A673 (cell line): Measurements from ENCODE around the gene STOX2. TPM values are rescaled to one million over a fixed set of nuclear protein-coding genes. Genes with fewer than 3 reads are reported as not detected.

Experiments
- BruUV-seq: library from RNA; stranded (reverse); fragments of 400-500 nt; replicated peaks from 2 replicates; lab custom pipeline; 2021; lab: Mats Ljungman, UMichigan
- CTCF ChIA-PET: fragments of 300-600 bp; sonication (Branson Sonifier 250); formaldehyde crosslinking; loops from one replicate; lab custom pipeline; 2022; ENCODE audit warnings: antibody characterized with exemption; lab: Charles Lee
- POLR2A ChIA-PET: fragments of 300-600 bp; sonication (Branson Sonifier 250); formaldehyde crosslinking; loops from one replicate; lab custom pipeline; 2022; ENCODE audit warnings: antibody characterized with exemption; ENCODE audit not compliant: low non-redundant PET; lab: Charles Lee
- DNase-seq: peaks from one replicate; pipeline ENCODE4 v3.0.0-alpha.2; 2015; ENCODE audit warnings: low spot score
- H3K27ac ChIP-seq: fragments of 200-600 bp; sonication (generic); 2 replicates; pipeline ENCODE4 v1.5.1; 2016; ENCODE audit warnings: mixed run types, low read depth, mild to moderate bottlenecking, mixed read lengths, antibody characterized with exemption, low read length; ENCODE audit not compliant: poor library complexity, severe bottlenecking
- H3K27me3 ChIP-seq: fragments of 200-600 bp; sonication (generic); replicated peaks from 2 replicates; pipeline ENCODE4 v1.6.1; 2017; ENCODE audit warnings: mixed run types, low read depth, mild to moderate bottlenecking, mixed read lengths, antibody characterized with exemption, low read length; ENCODE audit not compliant: insufficient read depth, poor library complexity
- H3K36me3 ChIP-seq: fragments of 200-600 bp; sonication (generic); 2 replicates; pipeline ENCODE4 v1.6.1; 2016; ENCODE audit warnings: mixed run types, mild to moderate bottlenecking, mixed read lengths, antibody characterized with exemption, low read length; ENCODE audit not compliant: insufficient read depth, poor library complexity, severe bottlenecking
- H3K4me1 ChIP-seq: fragments of 200-600 bp; sonication (generic); 2 replicates; pipeline ENCODE4 v1.6.1; 2017; ENCODE audit warnings: mixed run types, mild to moderate bottlenecking, mixed read lengths, antibody characterized with exemption, low read length; ENCODE audit not compliant: insufficient read depth, poor library complexity, severe bottlenecking
- H3K4me3 ChIP-seq: fragments of 200-600 bp; sonication (generic); 2 replicates; pipeline ENCODE4 v1.5.1; 2016; ENCODE audit warnings: low read depth, mixed run types, mild to moderate bottlenecking, mixed read lengths, low read length; ENCODE audit not compliant: poor library complexity, severe bottlenecking
- H3K9me3 ChIP-seq: fragments of 200-600 bp; sonication (generic); 2 replicates; pipeline ENCODE4 v1.6.1; 2016; ENCODE audit warnings: mixed run types, low read depth, mild to moderate bottlenecking, mixed read lengths, antibody characterized with exemption, low read length; ENCODE audit not compliant: poor library complexity, severe bottlenecking
- CTCF ChIP-seq: fragments of 300-800, 200-600 bp; sonication (generic); conservative IDR thresholded peaks from 2 replicates; pipeline ENCODE4 v1.5.1; 2017; ENCODE audit warnings: low read depth, mild to moderate bottlenecking, antibody characterized with exemption, low read length, moderate library complexity, mixed read lengths
- EZH2 ChIP-seq: fragments of 200-600 bp; sonication (generic); IDR thresholded peaks from 2 replicates; pipeline ENCODE4 v1.6.1; 2017; ENCODE audit warnings: borderline replicate concordance, low read depth, mild to moderate bottlenecking, mixed read lengths, antibody characterized with exemption, low read length; ENCODE audit not compliant: poor library complexity, severe bottlenecking
- intact Hi-C: fragments of 100-400 bp; cut with micrococcal nuclease; formaldehyde crosslinking; loops from one replicate; pipeline ENCODE4 v1.10.0; 2022; ENCODE audit not compliant: unreplicated experiment
- total RNA-seq: library from RNA; stranded (reverse); gene quantifications from 2 replicates; pipeline ENCODE4 v1.2.3, GENCODE V29; 2021

STOX2 gene
- total RNA-seq, 1 experiment from 2014 or later: 2.9 TPM

DNA sequence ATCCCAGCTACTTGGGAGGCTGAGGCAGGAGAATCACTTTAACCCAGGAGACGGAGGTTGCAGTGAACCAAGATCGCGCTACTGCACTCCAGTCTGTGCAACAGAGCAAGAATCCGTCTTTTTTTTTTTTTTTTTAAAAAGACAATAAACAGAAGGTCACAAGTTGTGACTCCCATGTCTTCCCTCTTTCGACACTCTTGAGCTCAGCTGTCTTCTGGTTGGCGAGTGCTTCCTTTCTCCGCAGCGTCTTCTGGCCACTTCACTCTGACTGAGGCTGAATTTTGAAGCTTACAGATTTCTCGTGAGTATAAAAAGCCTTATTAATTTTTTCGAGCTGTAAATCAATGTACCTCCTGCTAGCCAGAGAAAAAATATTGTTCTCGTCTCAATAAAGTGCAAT, 124.9 kb downstream of the STOX2 start:
- POLR2A ChIA-PET: no interaction called here
- CTCF ChIA-PET: no interaction called here
- H3K9me3 ChIP-seq: no peaks in the 10 kb centered on the region
- intact Hi-C loops: no loop called here
- TF ChIP-seq EZH2 (no peak), CTCF (no peak)
- H3K36me3 ChIP-seq: no peaks in the 10 kb centered on the region
- no peak overlapping the region for H3K4me3 ChIP-seq
- H3K4me1 ChIP-seq: no peaks in the 10 kb centered on the region
- no peaks in the 10 kb centered on the region for H3K27me3 ChIP-seq
- no peak overlapping the region for H3K27ac ChIP-seq
- no TSS peak for BruUV-seq
- no peak for DNase-seq

DNA sequence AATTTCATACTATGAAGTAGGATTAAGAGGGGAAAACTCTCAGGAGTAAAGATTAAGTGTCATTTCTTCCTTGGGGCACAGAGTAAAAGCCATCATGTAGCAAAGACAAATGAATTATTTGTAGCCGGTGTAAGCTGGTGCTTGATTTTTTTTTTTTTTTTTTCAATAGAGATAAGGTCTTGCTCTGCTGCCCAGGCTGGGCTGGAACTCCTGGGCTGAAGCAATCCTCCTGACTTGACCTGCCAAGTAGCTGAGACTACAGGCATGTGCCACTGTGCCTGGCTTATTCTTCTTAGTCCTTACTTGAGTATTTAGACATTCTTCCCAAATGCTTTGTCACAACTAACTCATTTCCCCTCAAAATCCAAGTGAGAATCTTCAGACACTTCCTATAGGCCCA, 125.7 kb downstream of the STOX2 start:
- CTCF ChIA-PET: no interaction called here
- no TSS peak for BruUV-seq

DNA sequence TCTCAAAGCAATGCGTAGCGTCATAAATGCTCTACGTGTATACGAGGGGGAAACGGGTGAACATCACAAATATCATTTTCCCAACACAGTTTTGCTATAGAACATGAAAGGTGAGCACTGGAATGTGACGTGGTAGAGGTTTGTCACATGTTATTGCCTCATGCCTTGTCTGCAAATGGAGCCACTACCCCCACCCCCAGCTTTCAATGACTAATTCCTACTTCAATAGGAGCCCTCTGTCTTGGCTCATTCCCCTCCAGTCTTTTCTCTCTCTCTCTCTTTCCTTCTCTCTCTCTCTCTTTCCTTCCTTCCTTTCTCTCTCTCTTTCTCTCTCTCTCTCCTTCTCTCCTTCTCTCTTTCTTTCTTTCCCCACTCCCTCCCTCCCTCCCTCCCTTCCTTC, 127.0 kb downstream of the STOX2 start:
- TF ChIP-seq EZH2 (no peak), CTCF (no peak)
- no peaks in the 10 kb centered on the region for H3K9me3 ChIP-seq
- H3K36me3 ChIP-seq: no peaks in the 10 kb centered on the region
- intact Hi-C loops: no loop called here
- H3K4me1 ChIP-seq: no peaks in the 10 kb centered on the region
- ChIA-PET CTCF (no interaction called here), POLR2A (no interaction called here)
- H3K4me3 ChIP-seq: no peak overlapping the region
- no peak overlapping the region for H3K27ac ChIP-seq
- no peaks in the 10 kb centered on the region for H3K27me3 ChIP-seq
- DNase-seq: no peak
- BruUV-seq: no TSS peak

More for the DNA sequence above, 125.7 kb downstream of the STOX2 start:
- TF ChIP-seq EZH2 (no peak), CTCF (no peak)
- intact Hi-C loops: no loop called here
- Histone ChIP-seq H3K27ac (no peak overlapping the region), H3K36me3 (no peaks in the 10 kb centered on the region), H3K9me3 (no peaks in the 10 kb centered on the region), H3K4me3 (no peak overlapping the region), H3K27me3 (no peaks in the 10 kb centered on the region), H3K4me1 (no peaks in the 10 kb centered on the region)
- DNase-seq: no peak
- POLR2A ChIA-PET: no interaction called here
